HepG2 (cell line): ENCODE measurements around the gene VSTM4. TPM values are rescaled to one million over a fixed set of nuclear protein-coding genes. Genes with fewer than 3 reads are reported as not detected.

ENCODE experiments used
- ATAC-seq: fragments of 200-7000 bp; cut with Tn5 transposase; 3 replicates; pipeline ENCODE4 v1.9.1; 2020; ENCODE audit warnings: mild to moderate bottlenecking, moderate library complexity
- BruUV-seq: library from RNA; stranded (reverse); fragments of 400-500 nt; replicated peaks from 2 replicates; lab custom pipeline; 2021; lab: Mats Ljungman, UMichigan
- CTCF ChIA-PET: fragments of 300-600 bp; formaldehyde crosslinking; extraction: SDS; loops from one replicate; lab custom pipeline; 2021; ENCODE audit warnings: low total read pairs, inconsistent platforms, low intra/inter-chr PET ratio; lab: Yijun Ruan, JAX
- POLR2A ChIA-PET: fragments of 350-600 bp; sonication (Branson Sonifier 250); formaldehyde crosslinking; loops from one replicate; lab custom pipeline; 2020; ENCODE audit warnings: antibody characterized with exemption, inconsistent platforms; lab: Yijun Ruan, JAX
- DNase-seq: peaks from one replicate; pipeline ENCODE4 v3.0.0-alpha.2; 2015; ENCODE audit warnings: low spot score
- FAIRE-seq: peaks from 3 replicates; lab custom pipeline; 2011; peaks lifted over from hg19 to GRCh38; lab: Jason Lieb, UNC
- H2AFZ ChIP-seq: one replicate; pipeline ENCODE4 v1.6.1; 2011; ENCODE audit warnings: low read length, inconsistent platforms
- H3K27ac ChIP-seq: fragments of 300-600 bp; 3 replicates; pipeline ENCODE4 v1.8.0; 2011; ENCODE audit warnings: mixed run types, mild to moderate bottlenecking, mixed read lengths, low read length, inconsistent platforms; ENCODE audit not compliant: insufficient read depth; ENCODE audit errors: extremely low read length
- H3K27me3 ChIP-seq, 2 experiments: fragments of 200-600 bp in 1 of 2; 2 replicates in 1 of 2; 3 replicates in 1 of 2; pipeline versions ENCODE4 v1.6.0 to v1.8.0; 2011; ENCODE audit warnings: low read length in 2 of 2, mild to moderate bottlenecking in 2 of 2, moderate library complexity in 2 of 2, inconsistent platforms in 1 of 2; ENCODE audit not compliant: insufficient read depth in 2 of 2, control insufficient read depth in 1 of 2
- H3K36me3 ChIP-seq, 2 experiments: fragments of 200-600 bp in 1 of 2; replicated peaks in 1 of 2; 2 replicates in 1 of 2; 3 replicates in 1 of 2; pipeline versions ENCODE4 v1.5.1 to v1.8.0; 2011; ENCODE audit warnings: low read length in 2 of 2, inconsistent platforms in 1 of 2; ENCODE audit not compliant: insufficient read depth in 2 of 2, control insufficient read depth in 1 of 2
- H3K4me1 ChIP-seq: 2 replicates; pipeline ENCODE4 v1.5.1; 2012; ENCODE audit warnings: low read length, inconsistent platforms; ENCODE audit not compliant: insufficient read depth
- H3K4me2 ChIP-seq: 2 replicates; pipeline ENCODE4 v1.6.0; 2011; ENCODE audit warnings: low read depth, low read length, inconsistent platforms
- H3K4me3 ChIP-seq, 3 experiments: fragments of 200-600 bp in 1 of 3; sonication (generic), shearing (Covaris generic) in 1 of 3; replicated peaks in 1 of 3; 2 replicates each; pipeline ENCODE4 v1.5.1; 2011 to 2016; ENCODE audit warnings: low read length in 3 of 3, inconsistent platforms in 2 of 3, low read depth in 2 of 3, mild to moderate bottlenecking in 2 of 3, control low read depth in 1 of 3, mixed read lengths in 1 of 3; ENCODE audit not compliant: insufficient read depth in 1 of 3
- H3K79me2 ChIP-seq: one replicate; pipeline ENCODE4 v1.6.1; 2011; ENCODE audit warnings: low read length, inconsistent platforms; ENCODE audit not compliant: insufficient read depth
- H3K9ac ChIP-seq: 2 replicates; pipeline ENCODE4 v1.6.0; 2011; ENCODE audit warnings: mild to moderate bottlenecking, low read depth, low read length, inconsistent platforms; ENCODE audit not compliant: insufficient read depth
- H3K9me3 ChIP-seq: 2 replicates; pipeline ENCODE4 v1.5.1; 2012; ENCODE audit warnings: mild to moderate bottlenecking, low read length
- H4K20me1 ChIP-seq: 2 replicates; pipeline ENCODE4 v1.6.0; 2011; ENCODE audit warnings: inconsistent platforms, mild to moderate bottlenecking, low read length, moderate library complexity; ENCODE audit not compliant: insufficient read depth
- CHCHD3 ChIP-seq: sonication (generic); formaldehyde crosslinking; IDR thresholded peaks from 2 replicates; pipeline ENCODE4 v1.8.0; 2022; ENCODE audit warnings: mild to moderate bottlenecking, missing genetic modification reagents, moderate library complexity
- DR1 ChIP-seq: sonication (generic); formaldehyde crosslinking; IDR thresholded peaks from 2 replicates; pipeline ENCODE4 v1.8.0; 2021; ENCODE audit warnings: mild to moderate bottlenecking, missing genetic modification reagents, inconsistent platforms
- GATA4 ChIP-seq: sonication (generic); IDR thresholded peaks from 2 replicates; pipeline ENCODE4 v1.6.1; 2016; ENCODE audit warnings: antibody characterized with exemption, low read depth, borderline replicate concordance
- HBP1 ChIP-seq: IDR thresholded peaks from 2 replicates; pipeline ENCODE4 v1.6.1; 2016; ENCODE audit warnings: low read depth, control low read depth
- IRF1 ChIP-seq: sonication (generic); formaldehyde crosslinking; IDR thresholded peaks from 2 replicates; pipeline ENCODE4 v1.4.0; 2020; ENCODE audit warnings: low read depth, mild to moderate bottlenecking, missing genetic modification reagents
- JDP2 ChIP-seq: sonication (generic); formaldehyde crosslinking; IDR thresholded peaks from 2 replicates; pipeline ENCODE4 v1.8.1; 2022; ENCODE audit warnings: missing genetic modification reagents, borderline replicate concordance
- KLF16 ChIP-seq, 2 experiments: sonication (generic) in 1 of 2; formaldehyde crosslinking in 1 of 2; IDR thresholded peaks; 2 replicates each; pipeline versions ENCODE4 v1.6.1 to v1.8.0; 2016 to 2023; ENCODE audit warnings: missing genetic modification reagents in 2 of 2, missing compliant biosample characterization in 1 of 2
- NFE2 ChIP-seq: sonication (generic); formaldehyde crosslinking; IDR thresholded peaks from 2 replicates; pipeline ENCODE4 v1.4.0; 2020; ENCODE audit warnings: missing genetic modification reagents
- PAX8 ChIP-seq: sonication (generic); formaldehyde crosslinking; IDR thresholded peaks from 2 replicates; pipeline ENCODE4 v1.8.0; 2022; ENCODE audit warnings: mild to moderate bottlenecking, missing genetic modification reagents, borderline replicate concordance
- PLSCR1 ChIP-seq: sonication (generic); formaldehyde crosslinking; IDR thresholded peaks from 2 replicates; pipeline ENCODE4 v1.5.0; 2020; ENCODE audit warnings: missing genetic modification reagents, mild to moderate bottlenecking, borderline replicate concordance
- POLR2AphosphoS2 ChIP-seq: IDR thresholded peaks from 2 replicates; pipeline ENCODE4 v1.6.1; 2011; ENCODE audit warnings: low read depth, low read length, improper control_type of control experiment
- SKI ChIP-seq: fragments of 450-650 bp; IDR thresholded peaks from one replicate; pipeline ENCODE4 v1.6.1; 2018; ENCODE audit warnings: mild to moderate bottlenecking; ENCODE audit not compliant: partially characterized antibody
- TARDBP ChIP-seq: sonication (generic); formaldehyde crosslinking; IDR thresholded peaks from 2 replicates; pipeline ENCODE4 v1.8.0; 2022; ENCODE audit warnings: mild to moderate bottlenecking, missing genetic modification reagents
- THAP7 ChIP-seq: sonication (generic); formaldehyde crosslinking; IDR thresholded peaks from 2 replicates; pipeline ENCODE4 v1.8.1; 2023; ENCODE audit warnings: mild to moderate bottlenecking, missing genetic modification reagents
- U2AF1 ChIP-seq: fragments of 200-400 bp; formaldehyde crosslinking; optimal IDR thresholded peaks from 2 replicates; pipeline ENCODE3; 2017; ENCODE audit warnings: mild to moderate bottlenecking, low read depth, low read length
- YEATS2 ChIP-seq: sonication (generic); formaldehyde crosslinking; IDR thresholded peaks from 2 replicates; pipeline ENCODE4 v1.4.0; 2020; ENCODE audit warnings: missing genetic modification reagents, borderline replicate concordance
- ZNF251 ChIP-seq: sonication (generic); formaldehyde crosslinking; IDR thresholded peaks from 2 replicates; pipeline ENCODE4 v1.9.0; 2021; ENCODE audit warnings: mild to moderate bottlenecking, missing genetic modification reagents
- WGBS: methylation state at CpG from one replicate; pipeline ENCODE4 v1.1.6; 2017; ENCODE audit warnings: low lambda C conversion rate; 5-methylcytosine and 5-hydroxymethylcytosine counted together
- in situ Hi-C: cut with HindIII; loops from 2 replicates; pipeline ENCODE4 v1.10.0; 2017; ENCODE audit warnings: low pct_unique_long_range_greater_than_20kb; ENCODE audit not compliant: extremely low pct_ligation_motif_present
- intact Hi-C: fragments of 100-400 bp; cut with micrococcal nuclease; formaldehyde crosslinking; loops from one replicate; pipeline ENCODE4 v1.10.0; 2022; ENCODE audit not compliant: unreplicated experiment
- polyA plus RNA-seq, 8 experiments: library from polyadenylated mRNA; depleted of rRNA in 3 of 8; stranded (reverse) in 7 of 8; unstranded in 1 of 8; fragments of >200 nt; fragmentation: Illumina TruSeq in 4 of 8; extraction: Trizol in 4 of 8; gene quantifications; 2 replicates each; pipeline versions ENCODE4 v1.2.1 to v1.2.3, GENCODE V29; 2011 to 2016; ENCODE audit warnings: low read depth in 4 of 8, missing spikeins in 1 of 8, mixed read lengths in 1 of 8; ENCODE audit not compliant: insufficient read depth in 1 of 8
- total RNA-seq, 5 experiments: library from RNA; depleted of rRNA; stranded (reverse); fragments of >200 nt; fragmentation: Illumina TruSeq; extraction: Trizol; gene quantifications; 2 replicates each; pipeline ENCODE4 v1.2.3, GENCODE V29; 2016; ENCODE audit warnings: low read depth in 1 of 5
- TF ChIP-seq, protein P1 (sequence below): sonication (generic); formaldehyde crosslinking; IDR thresholded peaks from 2 replicates; pipeline ENCODE4 v1.5.1; 2020; ENCODE audit warnings: missing genetic modification reagents, mild to moderate bottlenecking, borderline replicate concordance

VSTM4 gene
- total and polyA plus RNA-seq, 2 of the 13 experiments (the other 11 are each of a cell fraction or from before 2014, with no cell fraction given): not detected

- CTCF ChIA-PET: no interaction called here
- intact Hi-C loops (no loop called here), in situ Hi-C loops (no loop called here)
- WGBS: 8% methylated on average over 5 of the region's 5 CpGs
- no peak for ATAC-seq
- H4K20me1 ChIP-seq: no peaks in the 10 kb centered on the region
- no TSS peak for BruUV-seq
- H3K9ac ChIP-seq: no peak overlapping the region
- H3K9me3 ChIP-seq: no peaks in the 10 kb centered on the region
- H2AFZ ChIP-seq: no peak overlapping the region
- POLR2A ChIA-PET: no interaction called here
- no peak overlapping the region for H3K4me2 ChIP-seq
- FAIRE-seq: no peak
- no peak for DNase-seq
- H3K27me3 ChIP-seq: no peaks in the 10 kb centered on the region; a peak in 1 of 5 replicates
- no peak overlapping the region for H3K4me3 ChIP-seq
- H3K4me1 ChIP-seq: no peaks in the 10 kb centered on the region
- no peak for TF ChIP-seq CHCHD3 (CRISPR knock-in tag)
- no peak for TF ChIP-seq YEATS2 (CRISPR knock-in tag)
- TF ChIP-seq GATA4: no peak
- no peak for TF ChIP-seq JDP2
- TF ChIP-seq, protein P1, sequence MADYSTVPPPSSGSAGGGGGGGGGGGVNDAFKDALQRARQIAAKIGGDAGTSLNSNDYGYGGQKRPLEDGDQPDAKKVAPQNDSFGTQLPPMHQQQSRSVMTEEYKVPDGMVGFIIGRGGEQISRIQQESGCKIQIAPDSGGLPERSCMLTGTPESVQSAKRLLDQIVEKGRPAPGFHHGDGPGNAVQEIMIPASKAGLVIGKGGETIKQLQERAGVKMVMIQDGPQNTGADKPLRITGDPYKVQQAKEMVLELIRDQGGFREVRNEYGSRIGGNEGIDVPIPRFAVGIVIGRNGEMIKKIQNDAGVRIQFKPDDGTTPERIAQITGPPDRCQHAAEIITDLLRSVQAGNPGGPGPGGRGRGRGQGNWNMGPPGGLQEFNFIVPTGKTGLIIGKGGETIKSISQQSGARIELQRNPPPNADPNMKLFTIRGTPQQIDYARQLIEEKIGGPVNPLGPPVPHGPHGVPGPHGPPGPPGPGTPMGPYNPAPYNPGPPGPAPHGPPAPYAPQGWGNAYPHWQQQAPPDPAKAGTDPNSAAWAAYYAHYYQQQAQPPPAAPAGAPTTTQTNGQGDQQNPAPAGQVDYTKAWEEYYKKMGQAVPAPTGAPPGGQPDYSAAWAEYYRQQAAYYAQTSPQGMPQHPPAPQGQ (CRISPR knock-in tag): no peak
- no peak for TF ChIP-seq DR1 (CRISPR knock-in tag)
- no peak for TF ChIP-seq IRF1 (CRISPR knock-in tag)
- TF ChIP-seq PAX8 (CRISPR knock-in tag): no peak
- TF ChIP-seq TARDBP: no peak
- no peak for TF ChIP-seq KLF16 (CRISPR knock-in tag; IDR thresholded peaks at IDR 0.05)
- no peak for TF ChIP-seq THAP7
- no peak for TF ChIP-seq HBP1 (CRISPR knock-in tag)
- TF ChIP-seq U2AF1: no peak
- TF ChIP-seq SKI: no peak
- TF ChIP-seq PLSCR1 (CRISPR knock-in tag): no peak
- TF ChIP-seq NFE2 (CRISPR knock-in tag): no peak
- no peak for TF ChIP-seq ZNF251 (CRISPR knock-in tag)
- no peak for TF ChIP-seq POLR2AphosphoS2
- TF ChIP-seq, all 625 proteins: peak for 0
- Histone ChIP-seq H3K79me2 (no peaks in the 10 kb centered on the region), H3K27ac (no peak overlapping the region), H3K36me3 (no peaks in the 10 kb centered on the region)
These were observed 70.8 kb downstream of the VSTM4 start for GRCh38 chr10:49044293-49045193.
